Stimulated activated CD4-positive, alpha-beta T cell treated with anti-CD3 and anti-CD28 coated beads, TNF-alpha, amount 100 ng/mL, for 48 hours (primary cell): ENCODE measurements around the gene CHRDL2.

ENCODE experiments used
- DNase-seq, 3 donors: peaks; one replicate each; pipeline ENCODE4 v3.0.0-alpha.2; 2020; ENCODE audit warnings: low read depth in 3 of 3

The CHRDL2 gene

GRCh38 chr11:74710281-74710938 is 20.8 kb downstream of the CHRDL2 start:
- no peak for DNase-seq

DNA sequence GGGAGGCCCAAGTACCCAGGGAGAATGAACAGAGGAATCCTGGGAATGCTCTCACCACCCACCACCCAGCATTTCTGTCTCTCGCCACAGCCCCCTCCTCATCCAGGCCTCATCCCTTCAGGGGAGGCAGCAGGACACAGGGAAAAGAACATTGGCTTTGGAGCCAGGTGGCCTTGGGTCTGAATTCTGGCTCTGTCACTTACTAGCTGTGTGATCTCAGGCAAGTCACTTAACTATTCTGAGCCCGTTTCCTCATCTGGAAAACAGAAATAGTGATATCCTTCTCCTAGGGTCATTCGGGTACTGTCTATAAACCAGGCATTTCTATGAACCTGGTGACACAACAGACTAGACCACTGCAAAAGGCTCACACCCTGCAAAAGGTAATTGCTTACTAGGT is 22.1 kb downstream of the CHRDL2 start:
- no peak for DNase-seq

DNA sequence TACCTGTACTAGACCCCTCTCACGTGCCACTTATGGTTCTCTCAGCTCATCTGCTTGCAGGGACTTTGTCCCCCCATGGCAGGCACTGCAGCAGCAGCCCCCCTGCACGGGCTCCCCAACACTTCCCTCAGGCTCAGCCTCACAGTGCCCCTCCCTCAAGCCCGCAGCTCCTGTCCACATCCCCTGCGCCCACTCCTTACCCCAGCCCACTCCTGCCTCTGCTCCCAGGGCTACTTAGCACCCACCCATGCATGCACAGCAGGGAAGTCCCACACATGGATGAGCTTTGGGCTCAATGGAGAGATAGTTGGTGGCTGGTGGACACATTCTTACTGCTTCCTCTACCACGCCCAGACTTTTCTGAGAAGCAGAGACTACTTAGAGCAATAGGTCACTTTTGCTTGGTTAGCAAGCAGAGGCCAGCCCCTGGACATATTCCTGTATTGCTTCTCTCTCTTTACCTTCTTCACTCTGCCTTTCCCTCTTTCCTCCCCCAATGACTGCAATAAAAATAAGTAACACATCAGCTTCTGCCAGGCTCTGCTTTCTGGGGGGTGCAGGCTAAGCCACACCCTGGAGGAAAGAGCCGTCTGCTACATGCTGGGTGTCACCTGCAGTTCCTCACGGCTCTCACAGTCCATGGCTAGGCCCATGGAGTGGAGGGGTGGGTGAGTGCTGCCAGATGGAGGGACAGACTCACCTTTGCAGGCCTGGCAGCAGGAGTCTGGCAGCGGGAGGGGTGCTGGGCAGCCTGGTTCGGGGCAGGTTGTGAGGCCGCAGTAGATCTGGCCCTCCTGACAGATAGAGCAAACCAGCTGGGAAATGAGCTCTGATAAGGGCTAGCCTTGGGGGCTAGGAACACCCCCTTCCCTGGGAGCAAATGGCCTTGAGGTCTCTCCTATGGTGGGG is 23.4 kb downstream of the CHRDL2 start:
- no peak for DNase-seq

- DNase-seq, result no peak
These were observed 24.0 kb downstream of the CHRDL2 start for GRCh38 chr11:74707182-74707581.

DNA sequence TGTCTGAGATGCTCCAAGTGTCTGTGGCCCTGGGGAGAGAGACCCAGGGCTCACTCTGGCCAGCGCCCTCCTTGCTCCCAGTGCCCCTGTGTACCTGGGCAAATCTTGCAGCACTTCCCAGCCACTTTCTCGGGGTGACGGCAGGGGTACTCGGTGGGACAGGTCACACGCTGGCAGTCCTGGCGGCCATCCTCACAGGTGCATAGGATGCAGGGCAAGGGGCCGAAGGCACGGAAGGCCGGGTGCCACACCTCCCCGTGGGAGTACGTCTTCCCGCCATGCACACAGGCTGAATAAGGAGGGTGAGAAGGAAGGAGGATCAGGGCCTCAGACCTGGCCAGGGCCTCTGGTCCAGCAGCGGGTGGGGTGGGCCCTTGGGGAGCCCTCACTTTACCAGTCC is 28.0 kb downstream of the CHRDL2 start:
- DNase-seq, result no peak

- peak; percentile 28 to 47 (median 32) for DNase-seq
These were observed 28.7 kb downstream of the CHRDL2 start for GRCh38 chr11:74702383-74703007.

DNA sequence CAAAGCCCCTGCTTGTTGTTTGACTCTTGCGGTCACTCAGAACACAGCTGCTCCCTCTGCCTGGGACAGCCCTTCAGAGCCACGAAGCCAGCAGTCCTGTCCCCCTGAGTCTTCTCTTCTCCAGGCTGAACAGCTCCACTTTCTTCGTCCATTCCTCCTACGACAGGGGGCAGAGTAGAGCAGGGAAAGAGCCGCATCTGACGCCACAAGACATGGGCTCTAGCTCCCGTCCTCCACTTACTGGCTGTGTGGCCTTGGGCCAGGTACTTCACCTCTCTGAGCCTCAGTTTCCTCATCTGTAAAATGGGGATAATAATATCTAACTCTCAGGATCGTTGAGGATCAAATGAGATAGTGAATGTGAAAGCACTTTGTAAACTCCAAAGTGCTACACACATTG is 29.9 kb downstream of the CHRDL2 start:
- DNase-seq, result no peak

DNA sequence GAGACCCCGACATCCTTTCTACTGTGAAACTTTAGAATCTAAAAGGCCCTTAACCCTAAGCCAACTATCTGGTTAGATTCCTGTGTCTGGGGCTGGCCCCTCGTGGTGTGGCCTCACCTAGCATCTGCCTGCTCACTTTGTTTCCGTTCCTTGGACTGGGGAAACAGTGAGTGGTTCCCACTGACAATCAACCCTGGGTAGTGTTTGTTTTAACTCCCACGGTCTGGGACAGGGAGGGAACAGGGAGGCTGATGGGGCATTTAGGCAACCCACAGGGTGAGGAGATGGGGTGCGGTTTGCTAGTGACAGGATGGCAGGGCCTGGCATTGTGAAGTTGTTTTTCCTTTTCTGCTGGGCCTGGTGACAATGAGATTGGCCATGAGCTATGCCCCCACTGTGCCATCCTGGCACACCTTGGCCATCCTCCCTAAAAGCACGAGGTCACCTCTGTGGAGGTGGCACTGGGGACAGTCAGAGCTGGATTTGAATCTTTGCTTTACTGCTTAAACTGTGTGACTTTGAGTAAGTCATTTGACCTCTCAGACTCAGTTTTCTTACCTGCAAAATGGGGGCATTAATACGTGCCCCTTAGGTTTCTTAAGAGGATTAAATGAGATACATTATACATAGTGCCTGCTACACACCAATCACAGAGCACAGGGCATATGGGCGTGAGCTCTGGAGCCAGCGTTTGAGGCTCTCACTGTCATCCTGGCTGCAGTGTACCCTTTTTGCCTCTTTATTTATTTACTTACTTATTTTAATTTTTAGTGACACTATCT is 31.4 kb downstream of the CHRDL2 start:
- DNase-seq, result no peak

GRCh38 chr11:74697722-74698121 is 33.5 kb downstream of the CHRDL2 start:
- DNase-seq, result no peak

DNA sequence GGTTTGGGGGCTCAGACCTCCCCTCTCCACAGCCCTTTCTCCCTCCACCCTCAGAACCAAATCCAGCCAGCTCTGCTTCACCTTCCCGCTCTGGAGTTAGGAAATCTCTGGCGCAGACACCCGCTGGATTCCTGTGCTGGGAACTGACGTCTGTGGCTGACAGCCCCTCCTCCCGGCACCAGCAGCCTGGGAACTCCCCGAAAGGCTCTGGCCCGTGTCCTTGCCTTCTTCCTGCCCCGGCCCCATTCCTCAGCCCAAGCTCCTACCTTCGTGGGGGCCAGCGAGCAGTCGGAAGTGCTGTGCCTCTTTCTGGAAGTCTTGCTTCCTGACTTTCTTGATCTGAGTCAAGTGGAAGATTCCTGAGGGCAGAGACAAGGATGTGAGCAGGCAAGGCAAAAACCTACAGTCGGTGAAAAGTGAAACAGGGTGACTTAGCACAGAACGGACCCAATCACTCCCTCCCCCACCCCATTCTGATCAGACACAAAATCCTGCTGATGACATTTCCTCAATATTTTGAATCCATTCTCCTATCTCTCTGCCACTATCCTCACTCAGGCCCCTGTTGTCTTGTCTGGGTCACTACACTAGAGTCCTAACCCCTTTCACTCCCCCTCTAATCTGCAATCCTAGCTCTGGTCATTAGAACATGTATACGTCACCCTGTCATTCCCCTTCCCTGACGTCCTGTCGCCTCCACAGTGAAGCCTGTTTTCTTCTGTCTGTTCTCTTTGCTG is 34.1 kb downstream of the CHRDL2 start:
- no peak for DNase-seq

DNA sequence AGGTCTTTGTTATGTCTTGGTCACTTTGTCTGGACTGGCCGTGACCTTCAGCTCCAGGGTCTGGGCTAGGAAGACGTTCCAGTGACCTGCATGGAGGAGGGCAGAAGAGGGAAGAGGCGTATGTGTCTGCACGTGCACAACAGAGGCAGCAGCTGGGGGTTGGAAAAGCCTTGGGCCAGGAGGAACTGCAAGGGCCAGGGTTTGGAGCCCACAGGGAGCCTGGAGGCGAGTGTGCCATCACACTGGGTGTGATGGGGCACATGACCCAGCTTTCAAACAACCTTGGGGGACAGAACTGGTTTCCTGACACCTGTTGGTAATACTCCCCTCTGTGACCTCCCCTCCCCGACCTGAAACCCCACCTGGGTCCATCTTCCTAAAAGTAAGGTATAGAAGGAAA is 34.7 kb downstream of the CHRDL2 start:
- DNase-seq, result no peak

DNA sequence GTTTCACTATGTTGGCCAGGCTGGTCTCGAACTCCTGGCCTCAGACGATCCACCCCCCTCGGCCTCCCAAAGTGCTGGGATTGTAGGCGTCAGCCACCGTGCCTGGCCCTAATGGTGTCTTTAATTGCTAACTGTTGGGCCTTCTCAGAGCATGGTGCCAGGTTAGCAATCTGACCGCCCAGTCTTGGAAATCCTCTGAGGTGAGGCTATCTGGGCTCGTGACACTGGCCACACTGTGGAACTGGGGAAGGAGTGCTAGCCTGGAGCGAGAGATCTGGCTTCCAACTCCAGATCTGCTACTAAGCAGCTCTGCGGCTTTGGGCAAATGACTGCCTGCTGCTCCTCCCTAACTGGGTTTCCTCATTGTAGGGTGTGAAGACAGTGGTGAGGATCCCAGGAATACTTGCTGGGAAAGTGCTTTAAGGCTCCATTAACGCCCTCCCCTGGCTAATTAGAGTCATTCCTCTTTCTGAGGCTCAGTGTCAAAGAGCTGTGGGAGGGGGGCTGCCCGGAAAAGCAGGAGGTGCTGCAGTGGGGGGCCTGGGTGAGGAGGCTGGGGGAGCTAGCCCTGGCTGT is 35.4 kb downstream of the CHRDL2 start:
- DNase-seq, result no peak

GRCh38 chr11:74694136-74694930 is 36.9 kb downstream of the CHRDL2 start:
- DNase-seq, result no peak

- no peak for DNase-seq
These were observed 37.7 kb downstream of the CHRDL2 start for GRCh38 chr11:74693531-74693930.

- DNase-seq, result no peak
These were observed 39.5 kb downstream of the CHRDL2 start for GRCh38 chr11:74691755-74692154.

GRCh38 chr11:74689666-74690065 is 41.6 kb downstream of the CHRDL2 start:
- no peak for DNase-seq

DNA sequence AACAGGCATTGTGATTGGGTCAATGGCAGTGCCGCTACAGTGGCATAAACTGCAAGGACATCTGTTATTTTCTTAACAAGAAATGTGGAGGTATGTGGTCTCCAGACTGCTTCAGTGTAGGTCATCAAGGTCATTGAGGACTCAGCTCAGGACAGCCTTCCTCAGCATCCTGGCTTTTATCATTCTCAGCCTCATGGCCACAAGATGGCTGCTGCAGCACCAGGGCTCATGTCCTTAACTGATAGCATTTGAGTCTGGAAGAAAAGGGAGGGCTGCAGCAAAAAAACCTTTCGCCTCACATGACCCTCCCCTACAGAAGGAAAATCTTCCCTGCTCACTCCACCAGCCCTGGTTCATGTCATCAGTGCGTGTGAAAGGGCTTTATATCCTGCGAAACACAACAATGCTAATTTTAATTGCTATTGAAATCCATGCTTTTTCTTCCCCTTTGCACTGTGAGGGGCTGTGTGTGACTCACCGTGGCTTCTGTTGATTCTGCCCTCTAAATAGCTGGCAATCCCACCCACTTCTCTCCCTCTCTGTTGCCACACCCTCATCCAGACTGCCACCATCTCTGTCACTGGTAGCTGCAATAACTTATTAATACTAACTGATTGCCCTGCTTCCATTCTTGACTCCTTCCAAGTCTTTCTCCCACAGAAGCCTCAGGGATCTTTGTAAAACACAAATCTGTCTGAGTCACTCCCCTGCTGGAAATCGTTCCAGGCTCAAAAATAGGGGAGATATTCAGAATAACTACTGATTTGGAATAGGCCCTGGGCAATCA is 43.8 kb downstream of the CHRDL2 start:
- DNase-seq, result no peak

- DNase-seq, result no peak
These were observed 44.4 kb downstream of the CHRDL2 start for GRCh38 chr11:74686792-74687191.

DNA sequence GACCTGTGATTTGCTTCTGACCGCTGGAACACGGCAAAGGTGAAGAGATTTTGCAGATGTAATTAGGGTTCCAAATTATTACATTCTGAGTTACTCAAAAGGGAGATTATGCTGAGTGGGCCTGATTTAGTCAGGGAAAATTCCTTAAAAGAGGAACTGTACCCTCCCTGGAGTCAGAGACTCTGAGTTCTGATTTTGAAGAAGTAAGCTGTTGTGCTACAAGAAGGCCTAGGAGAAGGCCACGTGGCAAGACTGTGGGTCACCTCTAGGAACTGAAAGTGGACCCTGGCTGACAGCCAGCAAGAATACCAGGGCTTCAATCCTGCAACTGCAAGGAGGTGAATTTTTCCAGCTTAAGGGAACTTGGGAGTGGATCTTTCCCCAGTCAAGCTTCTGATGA is 45.3 kb downstream of the CHRDL2 start:
- no peak for DNase-seq
